ENCODE results near the gene SLC7A4. TPM values are rescaled to one million over a fixed set of nuclear protein-coding genes. Genes with fewer than 3 reads are reported as not detected.

The SLC7A4 gene
- total and polyA plus RNA-seq, 5 donors, result 0.33 to 1.9 (median 0.59) TPM

Small RNA genes lying within 50 kb of the gene (microRNA-seq; reads per million reads assigned to microRNA genes)
- gene MIR649, result 0 reads per million in 2 donors

Other genes starting within 250 kb of the SLC7A4 start
- 10 to 100 TPM; 50.9 to 61.9 (median 53.2) TPM for gene PI4KA, start 173.8 kb downstream of the SLC7A4 start, total RNA-seq
- 31.3 TPM for gene PI4KA, start 173.8 kb downstream of the SLC7A4 start, polyA plus RNA-seq
- 10 to 100 TPM; 25.1 to 27.8 (median 26.5) TPM for gene SNAP29, start 173.6 kb downstream of the SLC7A4 start, total RNA-seq
- 18.8 TPM for gene SNAP29, start 173.6 kb downstream of the SLC7A4 start, polyA plus RNA-seq
- gene CRKL, start 115.2 kb downstream of the SLC7A4 start, total RNA-seq, result 10 to 100 TPM; 50.5 to 53.7 (median 52.0) TPM
- gene CRKL, start 115.2 kb downstream of the SLC7A4 start, polyA plus RNA-seq, result 20.8 TPM
- 1 to 10 TPM; 1.0 to 2.1 (median 1.4) TPM for gene AIFM3, start 65.3 kb downstream of the SLC7A4 start, total RNA-seq
- gene AIFM3, start 65.3 kb downstream of the SLC7A4 start, polyA plus RNA-seq, result 1.4 TPM
- gene LZTR1, start 50.3 kb downstream of the SLC7A4 start, total RNA-seq, result 10 to 100 TPM; 28.3 to 33.2 (median 31.1) TPM
- 20.4 TPM for gene LZTR1, start 50.3 kb downstream of the SLC7A4 start, polyA plus RNA-seq
- gene THAP7, start 30.4 kb downstream of the SLC7A4 start, total RNA-seq, result 10 to 100 TPM; 23.2 to 25.2 (median 23.8) TPM
- 38.2 TPM for gene THAP7, start 30.4 kb downstream of the SLC7A4 start, polyA plus RNA-seq
- 1 to 10 TPM; 1.7 to 6.7 (median 4.8) TPM for gene P2RX6, start 17.4 kb downstream of the SLC7A4 start, total RNA-seq
- 2.1 TPM for gene P2RX6, start 17.4 kb downstream of the SLC7A4 start, polyA plus RNA-seq
- gene LRRC74B, start 13.4 kb upstream of the SLC7A4 start, total RNA-seq, result not detected
- gene LRRC74B, start 13.4 kb upstream of the SLC7A4 start, polyA plus RNA-seq, result not detected

All from right cardiac atrium (tissue), 5 donors.